IPS-18c (cell line): ENCODE data around the gene RTTN.

Experiments
- H3K4me3 ChIP-seq: 2 replicates; pipeline ENCODE4 v1.7.0; 2013; ENCODE audit warnings: low read depth, mild to moderate bottlenecking, low read length, moderate library complexity; ENCODE audit not compliant: insufficient read depth
- H3K9me3 ChIP-seq: one replicate; pipeline ENCODE4 v1.6.1; 2013; ENCODE audit warnings: mild to moderate bottlenecking, low read length, moderate library complexity; ENCODE audit not compliant: control insufficient read depth, insufficient read depth

RTTN gene

GRCh38 chr18:70166668-70167067, 38.8 kb downstream of the RTTN start:
- Histone ChIP-seq H3K9me3 (no peaks in the 10 kb centered on the region), H3K4me3 (no peak overlapping the region)

DNA sequence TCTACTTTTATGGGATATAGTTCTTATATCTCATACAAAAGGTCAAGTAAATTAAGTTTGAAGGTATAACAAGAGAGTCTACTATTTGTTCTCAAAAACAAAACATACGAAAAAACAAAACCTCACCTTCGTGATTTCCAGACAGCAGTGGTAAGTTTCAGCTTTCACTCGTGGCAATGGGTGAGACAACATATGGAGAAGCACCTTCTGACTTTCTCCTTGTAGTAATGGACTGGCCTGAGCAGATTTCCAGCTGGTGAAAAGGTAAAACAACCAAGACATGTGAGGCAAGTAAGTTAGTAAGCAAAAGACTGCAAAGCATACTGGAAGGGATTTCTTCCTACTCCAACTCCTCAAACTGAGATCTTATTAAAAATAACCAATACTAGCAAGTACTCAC, 39.6 kb downstream of the RTTN start:
- H3K9me3 ChIP-seq, result no peaks in the 10 kb centered on the region
- H3K4me3 ChIP-seq, result no peak overlapping the region

- Histone ChIP-seq H3K9me3 (no peaks in the 10 kb centered on the region), H3K4me3 (no peak overlapping the region)
These were observed 45.3 kb downstream of the RTTN start for GRCh38 chr18:70160073-70160678.

GRCh38 chr18:70158992-70159717, 46.3 kb downstream of the RTTN start:
- Histone ChIP-seq H3K4me3 (no peak overlapping the region), H3K9me3 (no peaks in the 10 kb centered on the region)

DNA sequence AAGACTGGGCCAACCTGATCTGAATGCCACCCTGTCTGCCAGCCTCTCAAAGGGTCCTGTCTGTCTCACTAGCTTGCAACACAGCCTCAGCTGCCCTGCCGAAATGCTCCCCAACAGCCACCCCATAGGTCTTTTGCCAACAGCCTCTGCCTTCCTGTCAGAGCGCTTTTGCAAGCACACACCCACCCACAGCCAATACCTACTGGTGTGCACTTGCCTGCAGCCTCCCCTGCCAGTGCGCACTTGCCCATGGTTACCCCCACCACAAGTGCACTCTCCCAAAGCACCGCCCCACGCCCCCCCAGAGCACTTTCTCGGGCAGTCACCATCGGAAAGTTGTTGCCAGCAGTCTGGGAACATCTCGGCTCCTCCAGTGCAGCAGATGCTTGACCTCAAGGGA, 48.6 kb downstream of the RTTN start:
- no peaks in the 10 kb centered on the region for H3K9me3 ChIP-seq
- no peak overlapping the region for H3K4me3 ChIP-seq

DNA sequence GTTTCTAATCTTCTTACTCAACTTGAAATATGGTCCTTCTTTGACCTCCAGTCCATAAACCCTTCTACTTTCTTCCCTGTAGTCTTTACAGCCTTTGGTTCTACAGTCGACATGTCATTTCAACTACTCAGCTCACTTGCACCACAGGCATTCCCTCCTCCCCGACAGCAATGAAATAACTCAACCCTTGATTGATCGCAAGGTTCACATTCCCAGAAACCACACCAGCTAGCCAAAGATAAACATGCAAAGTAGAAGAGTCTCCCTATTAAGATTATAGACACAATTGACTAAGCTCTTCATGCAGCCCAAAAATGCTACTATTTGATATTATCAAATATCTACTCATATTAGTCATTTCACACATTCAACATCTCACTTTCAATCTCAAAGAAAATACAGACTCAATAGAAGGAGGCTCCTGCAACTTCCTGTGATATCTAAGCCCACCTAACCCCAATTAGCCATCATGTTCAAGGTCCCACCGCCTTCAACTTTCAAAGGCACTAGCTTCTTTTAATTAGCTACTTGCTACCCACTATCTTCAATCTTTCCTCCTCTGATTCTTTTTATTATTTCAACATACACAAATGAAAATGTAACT, 50.8 kb downstream of the RTTN start:
- no peaks in the 10 kb centered on the region for H3K9me3 ChIP-seq
- no peak overlapping the region for H3K4me3 ChIP-seq

- no peaks in the 10 kb centered on the region for H3K9me3 ChIP-seq
- H3K4me3 ChIP-seq, result no peak overlapping the region
These were observed 53.9 kb downstream of the RTTN start for GRCh38 chr18:70151614-70152013.

- H3K9me3 ChIP-seq, result no peaks in the 10 kb centered on the region
- H3K4me3 ChIP-seq, result no peak overlapping the region
These were observed 55.7 kb downstream of the RTTN start for GRCh38 chr18:70149616-70150301.

DNA sequence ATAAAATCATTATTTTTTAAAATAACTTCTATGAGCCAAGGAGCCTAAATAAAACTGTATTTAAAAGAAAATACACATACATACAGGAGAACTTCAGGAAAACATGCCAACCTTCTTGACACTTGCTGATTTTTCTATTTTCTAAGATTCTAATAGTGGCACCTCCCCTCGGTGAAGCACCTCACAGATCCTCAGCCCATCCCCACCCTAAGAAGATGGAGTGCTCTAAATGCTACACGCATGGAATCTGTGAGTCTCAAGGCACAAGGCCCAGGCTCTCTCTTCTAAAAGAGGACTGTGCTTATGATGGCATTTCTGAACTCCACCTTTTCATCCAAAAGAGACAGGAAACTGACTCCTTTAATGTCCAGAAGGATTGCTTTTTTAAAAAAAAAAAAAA, 56.3 kb downstream of the RTTN start:
- Histone ChIP-seq H3K9me3 (no peaks in the 10 kb centered on the region), H3K4me3 (no peak overlapping the region)

GRCh38 chr18:70148039-70148938, 57.2 kb downstream of the RTTN start:
- no peak overlapping the region for H3K4me3 ChIP-seq
- H3K9me3 ChIP-seq, result no peaks in the 10 kb centered on the region

GRCh38 chr18:70146174-70146573, 59.3 kb downstream of the RTTN start:
- H3K9me3 ChIP-seq, result no peaks in the 10 kb centered on the region
- no peak overlapping the region for H3K4me3 ChIP-seq

GRCh38 chr18:70142001-70142400, 63.5 kb downstream of the RTTN start:
- H3K9me3 ChIP-seq, result no peaks in the 10 kb centered on the region

DNA sequence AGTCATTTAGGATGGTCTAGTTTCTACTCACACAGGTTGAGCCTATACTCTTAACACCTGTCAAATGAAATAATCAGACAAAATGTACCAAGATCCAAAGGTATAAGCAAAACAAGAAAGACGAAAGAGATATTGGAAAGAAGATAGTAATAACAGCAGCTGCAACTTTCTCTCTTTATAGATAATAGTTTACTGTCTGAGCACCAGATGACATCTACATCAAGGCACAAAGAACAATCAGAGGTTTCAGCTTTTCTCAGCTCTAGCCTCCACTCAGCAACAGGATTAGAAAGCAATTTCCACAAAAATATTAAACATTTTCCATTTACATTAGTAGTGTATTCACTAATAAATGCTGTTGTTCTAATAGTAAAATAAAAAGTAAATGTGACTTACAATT, 66.3 kb downstream of the RTTN start:
- Histone ChIP-seq H3K4me3 (no peak overlapping the region), H3K9me3 (no peaks in the 10 kb centered on the region)

More at GRCh38 chr18:70142001-70142400, 63.5 kb downstream of the RTTN start:
- no peak overlapping the region for H3K4me3 ChIP-seq

- H3K4me3 ChIP-seq, result no peak overlapping the region
- no peaks in the 10 kb centered on the region for H3K9me3 ChIP-seq
These were observed 69.9 kb downstream of the RTTN start for GRCh38 chr18:70135604-70136003.

GRCh38 chr18:70132999-70133398, 72.5 kb downstream of the RTTN start:
- no peak overlapping the region for H3K4me3 ChIP-seq

GRCh38 chr18:70128271-70128670, 77.2 kb downstream of the RTTN start:
- no peaks in the 10 kb centered on the region for H3K9me3 ChIP-seq
- no peak overlapping the region for H3K4me3 ChIP-seq

More at GRCh38 chr18:70132999-70133398, 72.5 kb downstream of the RTTN start:
- H3K9me3 ChIP-seq, result no peaks in the 10 kb centered on the region

DNA sequence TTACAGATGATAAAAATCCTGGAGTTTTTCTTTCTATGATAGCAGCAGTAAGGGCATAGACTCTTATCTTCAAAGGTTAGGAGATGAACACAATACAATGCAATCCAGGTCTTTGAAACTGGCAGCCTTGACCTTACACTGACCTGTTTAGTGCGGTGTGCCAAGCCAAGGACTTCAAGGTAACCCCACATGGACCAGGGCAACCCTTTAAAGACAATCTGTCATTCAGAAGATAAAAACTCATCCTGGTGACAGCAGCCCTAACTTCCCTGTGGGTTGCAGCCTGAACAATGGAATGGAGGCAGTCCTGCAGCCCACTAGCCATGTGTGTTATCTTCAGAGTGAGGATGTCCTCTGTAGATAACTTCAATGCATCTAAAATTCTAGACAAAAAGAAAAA, 78.1 kb downstream of the RTTN start:
- Histone ChIP-seq H3K9me3 (no peaks in the 10 kb centered on the region), H3K4me3 (no peak overlapping the region)
